Neuronal stem cell (in vitro differentiated cells): ENCODE results near the gene PRR33.

Experiments used
- DNase-seq: peaks from one replicate; pipeline ENCODE4 v3.0.0-alpha.2; 2013; ENCODE audit warnings: low spot score
- H2AFZ ChIP-seq: one replicate; pipeline ENCODE4 v1.6.1; 2013; ENCODE audit warnings: mild to moderate bottlenecking, low read length, inconsistent platforms
- H2AK5ac ChIP-seq: 2 replicates; pipeline ENCODE4 v1.6.1; 2013; ENCODE audit warnings: low read depth, mild to moderate bottlenecking, inconsistent platforms, low read length, moderate library complexity, mixed read lengths
- H2BK120ac ChIP-seq: 2 replicates; pipeline ENCODE4 v1.6.1; 2013; ENCODE audit warnings: low read depth, mild to moderate bottlenecking, inconsistent platforms, low read length, moderate library complexity, mixed read lengths
- H2BK12ac ChIP-seq: one replicate; pipeline ENCODE4 v1.6.1; 2013; ENCODE audit warnings: low read length, inconsistent platforms
- H2BK15ac ChIP-seq: 2 replicates; pipeline ENCODE4 v1.6.1; 2013; ENCODE audit warnings: mild to moderate bottlenecking, low read length, inconsistent platforms, mixed read lengths
- H2BK5ac ChIP-seq: one replicate; pipeline ENCODE4 v1.6.1; 2013; ENCODE audit warnings: inconsistent platforms, mild to moderate bottlenecking, low read length, moderate library complexity
- H3K14ac ChIP-seq: one replicate; pipeline ENCODE4 v1.6.1; 2013; ENCODE audit warnings: low read length, inconsistent platforms
- H3K18ac ChIP-seq: 2 replicates; pipeline ENCODE4 v1.6.1; 2013; ENCODE audit warnings: low read length, inconsistent platforms
- H3K23ac ChIP-seq: 2 replicates; pipeline ENCODE4 v1.6.1; 2013; ENCODE audit warnings: low read depth, mild to moderate bottlenecking, mixed read lengths, low read length, inconsistent platforms; ENCODE audit not compliant: poor library complexity
- H3K27ac ChIP-seq: replicated peaks from 3 replicates; pipeline ENCODE4 v1.5.1; 2013; ENCODE audit warnings: low read length, inconsistent platforms
- H3K27me3 ChIP-seq, 3 experiments: 2 replicates each; pipeline ENCODE4 v1.6.1; 2013; ENCODE audit warnings: low read length in 3 of 3, mild to moderate bottlenecking in 2 of 3, inconsistent platforms in 1 of 3, low read depth in 1 of 3, mixed read lengths in 1 of 3, moderate library complexity in 1 of 3; ENCODE audit not compliant: control insufficient read depth in 3 of 3, insufficient read depth in 3 of 3
- H3K36me3 ChIP-seq, 2 donors: replicated peaks in 1 of 2; 2 replicates each; pipeline ENCODE4 v1.6.1; 2013; ENCODE audit warnings: low read length in 2 of 2; ENCODE audit not compliant: control insufficient read depth in 2 of 2, insufficient read depth in 2 of 2
- H3K4ac ChIP-seq: 2 replicates; pipeline ENCODE4 v1.6.1; 2013; ENCODE audit warnings: inconsistent platforms, mild to moderate bottlenecking, low read length, moderate library complexity
- H3K4me1 ChIP-seq, 2 donors: 1 replicate in 1 of 2; 2 replicates in 1 of 2; pipeline ENCODE4 v1.6.1; 2013; ENCODE audit warnings: low read length in 2 of 2, low read depth in 1 of 2; ENCODE audit not compliant: control insufficient read depth in 2 of 2, insufficient read depth in 1 of 2
- H3K4me2 ChIP-seq: one replicate; pipeline ENCODE4 v1.6.1; 2013; ENCODE audit warnings: mild to moderate bottlenecking, low read length, inconsistent platforms; ENCODE audit not compliant: insufficient read depth, poor library complexity, severe bottlenecking
- H3K4me3 ChIP-seq, 2 donors: 2 replicates each; pipeline ENCODE4 v1.5.1; 2013; ENCODE audit warnings: low read length in 2 of 2, mild to moderate bottlenecking in 2 of 2, inconsistent platforms in 1 of 2, moderate library complexity in 1 of 2
- H3K79me1 ChIP-seq: one replicate; pipeline ENCODE4 v1.6.1; 2013; ENCODE audit warnings: low read depth, mild to moderate bottlenecking, inconsistent platforms, low read length, moderate library complexity
- H3K9ac ChIP-seq: one replicate; pipeline ENCODE4 v1.6.1; 2013; ENCODE audit warnings: mild to moderate bottlenecking, low read depth, low read length, inconsistent platforms; ENCODE audit not compliant: poor library complexity
- H3K9me3 ChIP-seq, 2 donors: replicated peaks in 1 of 2; 2 replicates each; pipeline versions ENCODE3 to v1.6.1; 2013; ENCODE audit warnings: low read length in 2 of 2, mild to moderate bottlenecking in 2 of 2, inconsistent platforms in 1 of 2, low read depth in 1 of 2, mixed read lengths in 1 of 2, moderate library complexity in 1 of 2; ENCODE audit not compliant: control insufficient read depth in 2 of 2, insufficient read depth in 1 of 2
- H4K8ac ChIP-seq: one replicate; pipeline ENCODE4 v1.6.1; 2013; ENCODE audit warnings: low read depth, mild to moderate bottlenecking, inconsistent platforms, low read length, moderate library complexity
- H4K91ac ChIP-seq: one replicate; pipeline ENCODE4 v1.6.1; 2013; ENCODE audit warnings: low read length, low read depth, mild to moderate bottlenecking, inconsistent platforms; ENCODE audit not compliant: poor library complexity
- WGBS, 2 donors: extraction: QIAGEN DNeasy Blood & Tissue Kit; methylation state at CpG; one replicate each; pipeline ENCODE4 v1.1.7; 2013; ENCODE audit warnings: missing lambda C conversion rate in 2 of 2, mixed read lengths in 1 of 2; ENCODE audit not compliant: insufficient read length in 2 of 2, insufficient replicate concordance in 1 of 2; ENCODE audit errors: extremely low coverage in 2 of 2; 5-methylcytosine and 5-hydroxymethylcytosine counted together

The PRR33 gene

GRCh38 chr11:1868636-1869291, 22.9 kb downstream of the PRR33 start:
- H4K91ac ChIP-seq = no peak overlapping the region
- peak overlapping the region; percentile 76 for H2BK120ac ChIP-seq
- no peak overlapping the region for H4K8ac ChIP-seq
- H3K36me3 ChIP-seq = no peaks in the 10 kb centered on the region
- H3K4ac ChIP-seq = no peak overlapping the region
- H3K4me1 ChIP-seq = peaks cover 25 to 42% of the 10 kb centered on the region in 2 donors
- peak overlapping the region; percentile 94 for H3K14ac ChIP-seq
- peaks cover 0 to 3% (median 0%) of the 10 kb centered on the region in 3 experiments for H3K27me3 ChIP-seq
- H2BK15ac ChIP-seq = peak overlapping the region; percentile 81
- H2AK5ac ChIP-seq = peak overlapping the region; percentile 100
- no peak overlapping the region for H3K4me3 ChIP-seq
- H3K9me3 ChIP-seq = no peaks in the 10 kb centered on the region
- H3K4me2 ChIP-seq = no peak overlapping the region
- H3K23ac ChIP-seq = peak overlapping the region; percentile 55
- no peaks in the 10 kb centered on the region for H3K79me1 ChIP-seq
- peak overlapping the region; percentile 75 for H2BK5ac ChIP-seq
- H2AFZ ChIP-seq = no peak overlapping the region
- no peak for DNase-seq
- H3K9ac ChIP-seq = no peak overlapping the region
- H3K18ac ChIP-seq = peak overlapping the region; percentile 93
- H3K27ac ChIP-seq = no peak overlapping the region
- peak overlapping the region; percentile 94 for H2BK12ac ChIP-seq
- no CpG with 5 or more reads among the region's 25 CpGs for WGBS, 2 donors

- H3K18ac ChIP-seq = peak overlapping the region; percentile 93
- WGBS, 2 donors = no CpG with 5 or more reads among the region's 14 CpGs
- H3K9ac ChIP-seq = no peak overlapping the region
- no peak overlapping the region for H3K4me3 ChIP-seq
- no peak overlapping the region for H3K27ac ChIP-seq
- peak overlapping the region; percentile 71 for H3K14ac ChIP-seq
- peak overlapping the region; percentile 72 for H4K8ac ChIP-seq
- no peak overlapping the region for H4K91ac ChIP-seq
- H3K27me3 ChIP-seq = peaks cover 0 to 3% (median 0%) of the 10 kb centered on the region in 3 experiments
- H3K4me2 ChIP-seq = no peak overlapping the region
- no peaks in the 10 kb centered on the region for H3K79me1 ChIP-seq
- no peaks in the 10 kb centered on the region for H3K36me3 ChIP-seq
- peak overlapping the region; percentile 81 for H2BK15ac ChIP-seq
- H3K23ac ChIP-seq = peak overlapping the region; percentile 55
- peak overlapping the region; percentile 87 for H2BK120ac ChIP-seq
- no peak overlapping the region for H2AFZ ChIP-seq
- no peak for DNase-seq
- peak overlapping the region; percentile 75 for H2BK5ac ChIP-seq
- H3K9me3 ChIP-seq = no peaks in the 10 kb centered on the region
- peak overlapping the region; percentile 94 for H2BK12ac ChIP-seq
- peaks cover 28 to 44% of the 10 kb centered on the region in 2 donors for H3K4me1 ChIP-seq
- H2AK5ac ChIP-seq = peak overlapping the region; percentile 100
- H3K4ac ChIP-seq = peak overlapping the region; percentile 53
These were observed 23.5 kb downstream of the PRR33 start for GRCh38 chr11:1868056-1868635.

GRCh38 chr11:1867381-1867780, 24.3 kb downstream of the PRR33 start:
- Histone ChIP-seq H2AFZ (no peak overlapping the region), H4K91ac (no peak overlapping the region), H2BK15ac (no peak overlapping the region), H4K8ac (no peak overlapping the region), H2BK120ac (no peak overlapping the region), H3K27ac (no peak overlapping the region), H3K14ac (peak overlapping the region; percentile 21), H3K27me3 (peaks cover 0 to 3% (median 0%) of the 10 kb centered on the region in 3 experiments), H2BK5ac (peak overlapping the region; percentile 66), H3K9me3 (no peaks in the 10 kb centered on the region), H2BK12ac (peak overlapping the region; percentile 41), H2AK5ac (peak overlapping the region; percentile 100), H3K4me2 (no peak overlapping the region), H3K9ac (no peak overlapping the region), H3K4ac (no peak overlapping the region), H3K4me1 (peaks cover 28 to 38% of the 10 kb centered on the region in 2 donors), H3K4me3 (no peak overlapping the region), H3K79me1 (no peaks in the 10 kb centered on the region), H3K18ac (no peak overlapping the region), H3K36me3 (no peaks in the 10 kb centered on the region), H3K23ac (no peak overlapping the region)
- DNase-seq = no peak
- WGBS, 2 donors = no CpG with 5 or more reads among the region's 8 CpGs

- DNase-seq = no peak
- Histone ChIP-seq H3K4ac (no peak overlapping the region), H3K4me2 (no peak overlapping the region), H3K36me3 (no peaks in the 10 kb centered on the region), H3K9ac (no peak overlapping the region), H3K27ac (no peak overlapping the region), H4K8ac (no peak overlapping the region), H3K4me1 (peaks cover 28 to 38% of the 10 kb centered on the region in 2 donors), H2BK120ac (no peak overlapping the region), H3K14ac (no peak overlapping the region), H3K18ac (peak overlapping the region; percentile 85), H2BK5ac (peak overlapping the region; percentile 82), H3K27me3 (peaks cover 0 to 3% (median 0%) of the 10 kb centered on the region in 3 experiments), H2AK5ac (peak overlapping the region; percentile 79), H2BK12ac (peak overlapping the region; percentile 90), H3K23ac (no peak overlapping the region), H3K79me1 (no peaks in the 10 kb centered on the region), H3K9me3 (no peaks in the 10 kb centered on the region), H4K91ac (no peak overlapping the region), H3K4me3 (no peak overlapping the region), H2AFZ (no peak overlapping the region), H2BK15ac (peak overlapping the region; percentile 99)
- WGBS, 2 donors = no CpG with 5 or more reads among the region's 15 CpGs
These were observed 24.9 kb downstream of the PRR33 start for GRCh38 chr11:1866776-1867175.
